Hepatocyte (in vitro differentiated cells): Measurements from ENCODE around the gene GFER. TPM values are rescaled to one million over a fixed set of nuclear protein-coding genes. Genes with fewer than 3 reads are reported as not detected.

Source experiments
- DNase-seq: peaks from one replicate; pipeline ENCODE4 v3.0.0-alpha.2; 2016; ENCODE audit warnings: low spot score
- H2AFZ ChIP-seq: fragments of 200-600 bp; sonication (generic); 2 replicates; pipeline ENCODE4 v1.6.0; 2016; ENCODE audit warnings: antibody characterized with exemption, mild to moderate bottlenecking
- H3K27ac ChIP-seq: fragments of 200-600 bp; sonication (generic); 2 replicates; pipeline ENCODE4 v1.5.1; 2016; ENCODE audit warnings: mild to moderate bottlenecking
- H3K27me3 ChIP-seq: fragments of 200-600 bp; sonication (generic); 2 replicates; pipeline ENCODE4 v1.6.1; 2016
- H3K36me3 ChIP-seq: fragments of 200-600 bp; sonication (generic); replicated peaks from 2 replicates; pipeline ENCODE4 v1.5.1; 2016; ENCODE audit warnings: low read depth; ENCODE audit not compliant: insufficient read depth
- H3K4me1 ChIP-seq: fragments of 200-600 bp; sonication (generic); 2 replicates; pipeline ENCODE4 v1.5.1; 2016; ENCODE audit warnings: mild to moderate bottlenecking, moderate library complexity; ENCODE audit not compliant: insufficient read depth
- H3K4me2 ChIP-seq: fragments of 200-600 bp; sonication (generic); 2 replicates; pipeline ENCODE4 v1.6.0; 2016
- H3K4me3 ChIP-seq: fragments of 200-600 bp; sonication (generic); 2 replicates; pipeline ENCODE4 v1.5.1; 2016; ENCODE audit warnings: mild to moderate bottlenecking
- H3K79me2 ChIP-seq: fragments of 200-600 bp; sonication (generic); 2 replicates; pipeline ENCODE4 v1.6.0; 2017; ENCODE audit warnings: mild to moderate bottlenecking
- H3K9me2 ChIP-seq: fragments of 200-600 bp; sonication (generic); replicated peaks from 2 replicates; pipeline ENCODE4 v1.6.0; 2017; ENCODE audit warnings: mild to moderate bottlenecking; ENCODE audit not compliant: insufficient read depth
- H3K9me3 ChIP-seq: fragments of 200-600 bp; sonication (generic); 2 replicates; pipeline ENCODE4 v1.5.1; 2016; ENCODE audit warnings: low read depth, mild to moderate bottlenecking
- H4K20me1 ChIP-seq: fragments of 200-600 bp; sonication (generic); 2 replicates; pipeline ENCODE4 v1.6.0; 2016; ENCODE audit warnings: mild to moderate bottlenecking; ENCODE audit not compliant: insufficient read depth, poor library complexity, severe bottlenecking
- CTCF ChIP-seq: fragments of 200-600 bp; sonication (generic); IDR thresholded peaks from 2 replicates; pipeline ENCODE4 v1.5.1; 2016; ENCODE audit warnings: antibody characterized with exemption, mild to moderate bottlenecking; ENCODE audit not compliant: poor library complexity
- EZH2 ChIP-seq: fragments of 200-600 bp; sonication (generic); IDR thresholded peaks from 2 replicates; pipeline ENCODE4 v1.6.1; 2016; ENCODE audit warnings: antibody characterized with exemption, mild to moderate bottlenecking, borderline replicate concordance
- EZH2phosphoT487 ChIP-seq: fragments of 200-600 bp; sonication (generic); IDR thresholded peaks from one replicate; pipeline ENCODE4 v1.6.1; 2018; ENCODE audit warnings: antibody characterized with exemption, mild to moderate bottlenecking, low read depth, moderate library complexity; ENCODE audit not compliant: unreplicated experiment, severe bottlenecking
- WGBS: methylation state at CpG from one replicate; pipeline ENCODE4 v1.1.6; 2016; ENCODE audit warnings: low lambda C conversion rate; ENCODE audit errors: missing lambda C conversion rate; 5-methylcytosine and 5-hydroxymethylcytosine counted together
- polyA plus RNA-seq: library from polyadenylated mRNA; unstranded; fragments of >200 nt; fragmentation: Nextera tagmentation; extraction: Ambion mirVana; gene quantifications from 2 replicates; pipeline ENCODE4 v1.2.1, GENCODE V29; 2016
- total RNA-seq: library from RNA; depleted of rRNA; stranded (reverse); fragments of >200 nt; gene quantifications from 2 replicates; pipeline ENCODE4 v1.2.3, GENCODE V29; 2014

GFER gene
- total and polyA plus RNA-seq, 2 experiments from 2014 or later: 34.9 to 44.0 TPM

- H3K79me2 ChIP-seq: peaks cover 22% of the 10 kb centered on the region
- peaks cover 36% of the 10 kb centered on the region for H3K4me1 ChIP-seq
- H3K27me3 ChIP-seq: peaks cover 28% of the 10 kb centered on the region
- H4K20me1 ChIP-seq: peaks cover 3% of the 10 kb centered on the region
- H3K4me2 ChIP-seq: no peak overlapping the region
- no peak overlapping the region for H2AFZ ChIP-seq
- H3K36me3 ChIP-seq: no peaks in the 10 kb centered on the region
- 100% methylated on average over 10 of the region's 10 CpGs for WGBS
- no peaks in the 10 kb centered on the region for H3K9me3 ChIP-seq
- no peak overlapping the region for H3K4me3 ChIP-seq
- TF ChIP-seq CTCF (no peak), EZH2 (no peak), EZH2phosphoT487 (no peak)
- no peak overlapping the region for H3K27ac ChIP-seq
- no peak for DNase-seq
- H3K9me2 ChIP-seq: no peaks in the 10 kb centered on the region
Observed at GRCh38 chr16:1987198-1987597, 3.2 kb downstream of the GFER start.

- Histone ChIP-seq H3K27ac (no peak within 1 kb of the TSS), H3K36me3 (no peaks in the 10 kb centered on the region), H3K9me2 (no peaks in the 10 kb centered on the region), H3K27me3 (peaks cover 27% of the 10 kb centered on the region), H3K4me1 (peaks cover 32% of the 10 kb centered on the region), H3K79me2 (peaks cover 22% of the 10 kb centered on the region), H3K4me2 (peak within 1 kb of the TSS; percentile 82), H3K4me3 (peak within 1 kb of the TSS; percentile 15), H2AFZ (peak within 1 kb of the TSS; percentile 53), H3K9me3 (no peaks in the 10 kb centered on the region), H4K20me1 (peaks cover 3% of the 10 kb centered on the region)
- no peak for TF ChIP-seq CTCF
- peak; percentile 43 for TF ChIP-seq EZH2
- no peak for TF ChIP-seq EZH2phosphoT487
- WGBS: 27% methylated on average over 16 of the region's 67 CpGs
- peak; percentile 56 for DNase-seq
Observed at GRCh38 chr16:1989209-1990100, 5.5 kb downstream of the GFER start, which contains the start of gene SYNGR3. TSS of gene SYNGR3 (plus strand) at chr16:1989970. CDS start at chr16:1990103, 133 bp downstream.

GRCh38 chr16:1990101-1990350 lies 6.0 kb downstream of the GFER start:
- H3K27me3 ChIP-seq: peaks cover 27% of the 10 kb centered on the region
- H2AFZ ChIP-seq: no peak overlapping the region
- H3K9me3 ChIP-seq: no peaks in the 10 kb centered on the region
- no peak overlapping the region for H3K4me3 ChIP-seq
- DNase-seq: no peak
- H3K9me2 ChIP-seq: no peaks in the 10 kb centered on the region
- peaks cover 16% of the 10 kb centered on the region for H3K79me2 ChIP-seq
- H3K36me3 ChIP-seq: no peaks in the 10 kb centered on the region
- H3K27ac ChIP-seq: no peak overlapping the region
- H4K20me1 ChIP-seq: peaks cover 3% of the 10 kb centered on the region
- peak overlapping the region; percentile 82 for H3K4me2 ChIP-seq
- TF ChIP-seq CTCF (no peak), EZH2 (no peak), EZH2phosphoT487 (no peak)
- WGBS: 0% methylated on average over 4 of the region's 25 CpGs
- H3K4me1 ChIP-seq: peaks cover 27% of the 10 kb centered on the region
